ENCODE measurements around the gene SLC7A1. TPM values are rescaled to one million over a fixed set of nuclear protein-coding genes. Genes with fewer than 3 reads are reported as not detected.

The SLC7A1 gene
- total and polyA plus RNA-seq, 2 of the 8 experiments (the other 6 are each of a cell fraction or from before 2014, with no cell fraction given): 26.8 to 114 TPM

- WGBS, 2 experiments (ENCODE audit: extremely low coverage in 1 of 2, insufficient coverage in 1 of 2, insufficient read length in 1 of 2, insufficient replicate concordance in 2 of 2, low coverage in 1 of 2, low lambda C conversion rate in 2 of 2, missing lambda C conversion rate in 1 of 2): 86% methylated on average over 4 of the region's 4 CpGs; no CpG with 5 or more reads in 1 of the 2 experiments
- no peak overlapping the region for H2BK5ac ChIP-seq (ENCODE audit: low read depth, low read length)
- no peak overlapping the region for H3K27ac ChIP-seq (ENCODE audit: low read depth, low read length)
- no peaks in the 10 kb centered on the region for H3K4me1 ChIP-seq (replicated peaks in 1 of 4; ENCODE audit: control insufficient read depth in 3 of 4, insufficient read depth in 4 of 4, low read length in 3 of 4)
- no peak overlapping the region for H4K91ac ChIP-seq (replicated peaks; ENCODE audit: insufficient read length, low read length)
- H2AFZ ChIP-seq (ENCODE audit: low read length): no peak overlapping the region
- H3K79me2 ChIP-seq (ENCODE audit: control insufficient read depth in 1 of 2, insufficient read depth in 2 of 2, low read length in 2 of 2): no peaks in the 10 kb centered on the region
- DNase-seq (ENCODE audit: low read depth in 1 of 2, low spot score in 2 of 2): no peak
- no peak overlapping the region for H2BK12ac ChIP-seq (ENCODE audit: low read depth, low read length)
- H3K23me2 ChIP-seq (ENCODE audit: low read depth, low read length): no peaks in the 10 kb centered on the region
- H3K4me2 ChIP-seq (ENCODE audit: insufficient read depth in 1 of 2, low read depth in 2 of 2, low read length in 2 of 2): no peak overlapping the region
- H3K4ac ChIP-seq (replicated peaks; ENCODE audit: insufficient read length, low read depth, low read length): no peak overlapping the region
- H3K79me1 ChIP-seq (ENCODE audit: low read depth, low read length): no peaks in the 10 kb centered on the region; the same call in 1 of the 2 replicates
- no peak overlapping the region for H3K18ac ChIP-seq (ENCODE audit: extremely low read depth, low read length)
- TF ChIP-seq GTF2F1 (IDR thresholded peaks at IDR 0.05; ENCODE audit: borderline replicate concordance, low read depth, low read length) (no peak), POLR2AphosphoS5 (IDR thresholded peaks at IDR 0.05; ENCODE audit: low read depth, low read length) (peak; percentile 41; the same call in 1 of the 2 replicates)
- H3K4me3 ChIP-seq (ENCODE audit: extremely low read depth in 1 of 4, insufficient read depth in 2 of 4, low read depth in 3 of 4, low read length in 4 of 4): no peak overlapping the region
- POLR2A ChIA-PET (ENCODE audit: partially characterized antibody): interaction anchor here (0.6 to 4.2 kb wide), 8 partner anchors 10 to 340 kb away, joined by 3 to 23 read pairs (median 4); partner anchors contain the start of gene SLC7A1
- no peak overlapping the region for H3K23ac ChIP-seq (ENCODE audit: insufficient read length)
- FAIRE-seq: no peak
- CTCF ChIA-PET (ENCODE audit: partially characterized antibody): interaction anchor here (0.6 to 17.8 kb wide), 33 partner anchors 9 to 747 kb away, joined by 3 to 210 read pairs (median 6); no protein-coding TSS in a partner anchor
- peaks cover 0 to 6% of the 10 kb centered on the region in 2 experiments for H4K20me1 ChIP-seq (replicated peaks in 1 of 2; ENCODE audit: control insufficient read depth in 1 of 2, insufficient read depth in 2 of 2, low read length in 2 of 2)
- no peak overlapping the region for H2BK15ac ChIP-seq (ENCODE audit: low read length)
- H4K5ac ChIP-seq (ENCODE audit: insufficient read length, low read depth, low read length): no peak overlapping the region
- no peak overlapping the region for H2AK5ac ChIP-seq (ENCODE audit: low read depth, low read length)
- H2BK120ac ChIP-seq (replicated peaks; ENCODE audit: low read depth, low read length): no peak overlapping the region
- no peak overlapping the region for H4K8ac ChIP-seq (ENCODE audit: extremely low read depth, insufficient read depth, low read length)
- H3K27me3 ChIP-seq (replicated peaks in 1 of 4; ENCODE audit: control insufficient read depth in 3 of 4, extremely low read depth in 1 of 4, insufficient read depth in 3 of 4, low read length in 3 of 4): no peaks in the 10 kb centered on the region
- no peaks in the 10 kb centered on the region for H3K9me3 ChIP-seq (ENCODE audit: insufficient read depth in 2 of 2, low read depth in 1 of 2, low read length in 1 of 2)
- H3K14ac ChIP-seq (ENCODE audit: insufficient read length): no peak overlapping the region
- H3K9ac ChIP-seq (replicated peaks in 1 of 4; ENCODE audit: extremely low read depth in 1 of 4, low read depth in 3 of 4, low read length in 3 of 4): no peak overlapping the region
- H2BK20ac ChIP-seq (ENCODE audit: low read length): no peak overlapping the region
- H3K56ac ChIP-seq (replicated peaks; ENCODE audit: insufficient read length, low read depth, low read length): no peak overlapping the region
- H3K36me3 ChIP-seq (ENCODE audit: control insufficient read depth in 2 of 4, insufficient read depth in 4 of 4, low read length in 3 of 4): peaks cover 0 to 12% (median 10%) of the 10 kb centered on the region in 4 experiments; a peak in 6 of 8 replicates
Measured at GRCh38 chr13:29508876-29509252, 86.6 kb downstream of the SLC7A1 start.

All from H1 (cell line).